ENCODE results near the gene CCDC121.
"Not testable (repeated sequence)": the region's sequence is repeated elsewhere in the genome, so short reads cannot be mapped to it uniquely, and the experiment has no call there.

The CCDC121 gene

GRCh38 chr2:27634291-27634690, 5.5 kb upstream of the CCDC121 start:
- no peak for DNase-seq

- DNase-seq = not testable (repeated sequence)
Measured at GRCh38 chr2:27630257-27630656, 1.4 kb upstream of the CCDC121 start.

DNA sequence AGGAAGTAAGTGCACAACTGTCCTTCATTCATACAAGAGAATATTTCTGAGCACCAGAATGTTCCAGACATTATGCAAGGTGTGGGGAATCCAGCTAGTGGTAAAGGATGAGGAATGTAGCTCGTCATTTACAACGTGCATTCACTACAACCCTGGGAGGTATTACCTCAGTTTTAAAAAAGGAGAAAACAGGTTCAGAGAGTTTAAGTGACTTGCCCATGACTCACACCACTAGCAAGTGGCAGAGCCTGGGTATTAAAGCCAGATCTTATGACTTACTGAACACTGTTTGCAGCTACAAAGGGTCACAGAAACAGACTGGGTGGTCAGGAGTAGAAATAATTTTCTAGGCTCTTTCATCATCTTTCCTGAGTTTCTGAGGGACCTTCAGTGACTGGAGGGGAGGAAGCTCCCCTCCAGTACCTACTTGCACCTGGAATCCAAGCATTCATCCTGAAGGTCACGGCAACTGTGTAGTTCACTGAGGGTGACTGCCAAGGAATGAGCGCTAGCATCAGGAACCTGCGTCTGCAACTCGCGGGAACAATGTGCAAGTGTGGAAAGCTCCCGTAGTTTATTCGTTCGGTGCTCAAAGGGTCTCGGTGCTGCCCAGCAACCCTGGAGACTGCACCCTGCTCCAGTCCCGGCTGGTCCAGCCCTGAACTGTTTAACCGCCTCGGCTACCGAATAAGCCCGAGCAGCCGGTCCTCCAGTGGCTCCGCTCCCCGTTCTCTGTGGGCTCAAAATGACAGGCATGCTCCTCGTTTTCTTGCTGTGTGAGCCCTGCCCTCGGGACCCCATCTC, 647 bp downstream of the CCDC121 start:
- no peak for DNase-seq

- not testable (repeated sequence) for DNase-seq
Measured at GRCh38 chr2:27626921-27627320, 1.9 kb downstream of the CCDC121 start.

GRCh38 chr2:27626323-27626722, 2.5 kb downstream of the CCDC121 start:
- DNase-seq = not testable (repeated sequence)

- DNase-seq = no peak
Measured at GRCh38 chr2:27624943-27625342, 3.9 kb downstream of the CCDC121 start.

DNA sequence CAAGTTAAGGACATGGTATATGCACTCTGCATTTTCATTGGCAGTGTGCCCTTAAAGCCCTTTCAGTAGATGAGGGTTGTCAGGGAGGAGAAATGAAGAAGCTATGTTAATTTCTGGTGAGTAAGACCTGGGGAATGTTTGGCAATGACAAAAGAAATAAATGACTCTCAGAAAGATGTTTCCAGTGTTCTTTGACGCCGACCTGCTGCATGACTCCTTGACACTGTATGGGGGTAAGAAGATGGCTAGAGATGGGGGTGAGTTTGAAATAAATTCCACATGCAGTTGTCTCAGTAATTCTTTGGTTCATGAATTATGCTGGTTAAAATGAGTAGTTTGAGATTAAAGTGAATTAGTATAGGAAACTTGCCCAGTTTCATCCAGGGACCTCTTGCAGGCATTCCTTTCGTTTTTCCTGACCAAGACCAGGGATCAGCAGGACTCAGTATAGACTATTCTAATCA, 5.9 kb downstream of the CCDC121 start:
- no peak for DNase-seq

DNA sequence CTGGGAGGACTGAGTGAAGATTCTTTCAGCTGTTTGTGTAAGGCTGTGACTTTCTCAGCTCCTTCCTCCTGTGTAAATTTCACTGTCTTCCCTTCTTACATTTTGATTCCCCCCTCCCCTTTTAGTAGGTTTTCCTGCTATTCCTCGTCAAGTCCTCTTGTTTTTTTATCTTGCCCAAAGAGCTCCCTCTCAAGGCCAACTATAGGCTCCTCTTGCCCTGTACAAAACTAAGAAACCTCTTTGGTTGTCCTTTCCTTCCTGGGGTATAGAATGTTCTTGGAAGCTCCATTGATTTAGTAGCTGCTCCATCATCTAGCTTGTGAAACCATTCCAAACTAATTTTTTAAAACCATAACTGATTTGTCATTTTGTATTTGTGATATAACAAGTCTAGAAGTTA, 7.3 kb downstream of the CCDC121 start:
- DNase-seq = no peak

DNA sequence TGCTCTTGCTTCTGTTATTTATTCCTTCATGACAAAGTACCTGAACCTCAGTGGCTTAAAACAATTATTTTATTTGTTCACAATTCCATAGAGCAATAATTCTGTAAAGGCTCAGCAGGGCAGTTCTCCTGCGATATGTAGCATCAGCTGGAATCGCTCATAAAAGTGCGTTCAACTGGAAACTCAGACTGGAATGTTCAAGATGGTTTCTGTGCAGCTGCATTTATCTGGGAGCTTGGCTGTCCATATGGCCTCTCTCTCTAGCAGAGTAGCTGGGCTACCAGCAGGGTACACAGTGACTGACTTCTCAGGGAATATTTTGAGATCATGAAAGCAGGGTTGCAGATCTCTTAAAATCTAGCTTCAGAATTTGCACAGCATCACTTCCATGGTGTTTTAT, 13.5 kb downstream of the CCDC121 start:
- no peak for DNase-seq

GRCh38 chr2:27613985-27614384, 14.8 kb downstream of the CCDC121 start:
- DNase-seq = no peak

GRCh38 chr2:27606611-27607010, 22.2 kb downstream of the CCDC121 start:
- no peak for DNase-seq

- no peak for DNase-seq
Measured at GRCh38 chr2:27596627-27597026, 32.2 kb downstream of the CCDC121 start.

DNA sequence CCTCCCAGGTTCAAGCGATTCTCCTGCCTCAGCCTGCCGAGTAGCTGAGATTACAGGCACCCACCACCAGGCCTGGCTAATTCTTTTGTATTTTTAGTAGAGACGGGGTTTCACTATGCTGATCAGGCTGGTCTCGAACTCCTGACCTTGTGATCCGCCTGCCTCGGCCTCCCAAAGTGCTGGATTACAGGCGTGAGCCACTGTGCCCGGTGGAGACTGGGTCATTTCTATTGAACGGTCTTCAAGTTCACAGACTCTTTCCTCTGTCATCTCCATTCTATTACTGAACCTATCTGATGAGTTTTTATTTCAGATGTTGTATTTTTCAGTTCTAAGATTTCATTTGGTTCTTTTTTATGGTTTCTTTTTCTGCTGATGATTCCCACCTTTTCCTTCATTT, 33.4 kb downstream of the CCDC121 start:
- DNase-seq = not testable (repeated sequence)

DNA sequence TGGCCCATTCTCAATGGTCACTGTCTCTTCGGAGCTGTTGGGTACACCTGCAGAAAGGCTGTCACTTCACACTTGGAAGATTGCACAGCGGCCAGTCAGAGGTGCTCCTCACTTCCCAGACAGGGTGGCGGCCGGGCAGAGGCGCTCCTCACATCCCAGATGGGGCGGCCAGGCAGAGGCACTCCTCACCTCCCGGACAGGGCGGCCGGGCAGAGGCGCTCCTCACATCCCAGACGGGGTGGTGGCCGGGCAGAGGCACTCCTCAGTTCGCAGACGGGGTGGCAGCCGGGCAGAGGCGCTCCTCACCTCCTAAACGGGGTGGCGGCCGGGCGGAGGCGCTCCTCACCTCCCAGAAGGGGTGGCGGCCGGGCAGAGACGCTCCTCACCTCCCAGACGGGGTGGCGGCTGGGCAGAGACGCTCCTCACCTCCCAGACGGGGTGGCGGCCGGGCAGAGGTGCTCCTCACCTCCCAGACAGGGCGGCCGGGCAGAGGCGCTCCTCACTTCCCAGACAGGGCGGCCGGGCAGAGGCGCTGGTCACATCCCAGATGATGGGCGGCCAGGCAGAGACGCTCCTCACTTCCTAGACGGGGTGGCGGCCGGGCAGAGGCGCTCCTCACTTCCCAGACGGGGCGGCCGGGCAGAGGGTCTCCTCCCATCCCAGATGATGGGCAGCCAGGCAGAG, 34.6 kb downstream of the CCDC121 start:
- DNase-seq = not testable (repeated sequence)

GRCh38 chr2:27593240-27593639, 35.6 kb downstream of the CCDC121 start:
- no peak for DNase-seq

DNA sequence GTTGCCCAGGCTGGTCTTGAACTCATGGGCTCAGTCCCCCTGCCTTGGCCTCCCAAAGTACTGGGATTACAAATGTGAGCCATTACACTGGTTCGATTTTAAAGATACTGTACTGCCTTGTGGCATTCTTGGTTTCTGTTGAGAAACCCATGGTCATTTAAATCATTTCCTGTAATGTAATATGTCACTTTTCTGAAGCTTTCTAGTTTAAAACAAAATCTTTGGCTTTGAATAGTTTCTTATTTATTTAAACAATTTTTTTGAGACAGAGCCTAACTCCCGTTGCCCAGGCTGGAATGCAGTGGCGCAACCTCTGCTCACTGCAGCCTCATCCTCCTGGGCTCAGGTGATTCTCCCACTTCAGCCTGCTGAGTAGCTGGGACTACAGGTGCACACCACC, 37.1 kb downstream of the CCDC121 start:
- no peak for DNase-seq

DNA sequence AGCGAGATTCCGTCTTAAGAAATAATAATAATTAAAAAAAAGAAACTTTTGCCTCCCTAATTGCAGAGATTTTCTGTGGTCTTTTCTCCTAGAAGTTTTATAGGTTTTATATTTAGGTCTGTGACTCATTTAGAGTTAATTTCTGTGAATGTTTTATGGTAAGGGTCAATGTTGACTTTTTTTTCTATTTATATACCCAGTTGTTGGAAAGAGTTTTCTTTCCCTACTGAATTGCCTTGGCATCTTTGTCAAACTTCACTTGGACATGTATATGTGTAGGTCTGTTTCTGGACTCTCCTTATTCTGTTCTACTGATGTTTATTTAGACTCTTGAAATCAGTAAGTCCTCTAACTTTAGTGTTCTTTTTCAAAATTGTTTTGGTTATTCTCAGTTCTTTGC, 40.5 kb downstream of the CCDC121 start:
- no peak for DNase-seq

- DNase-seq = no peak
Measured at GRCh38 chr2:27587025-27587424, 41.8 kb downstream of the CCDC121 start.

DNA sequence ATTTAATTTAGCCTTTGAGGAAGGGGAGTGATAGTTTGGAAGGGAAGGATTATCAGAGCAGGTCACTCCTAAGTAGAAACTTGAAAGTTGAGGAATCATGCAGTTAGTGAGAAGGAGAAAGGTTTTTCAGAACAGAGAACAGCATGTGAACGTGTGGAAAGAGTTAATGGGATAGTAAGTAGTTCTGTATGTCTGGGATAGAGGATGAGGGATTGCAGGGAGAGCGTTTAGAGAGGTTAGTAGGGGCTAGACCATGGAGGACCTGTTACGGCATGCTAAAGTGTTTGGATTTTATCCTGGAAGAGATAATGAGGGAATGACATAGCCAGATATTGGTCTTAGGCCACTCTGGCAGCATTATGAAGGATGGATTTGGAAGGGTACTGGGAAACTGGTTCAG, 44.2 kb downstream of the CCDC121 start:
- DNase-seq = no peak

DNA sequence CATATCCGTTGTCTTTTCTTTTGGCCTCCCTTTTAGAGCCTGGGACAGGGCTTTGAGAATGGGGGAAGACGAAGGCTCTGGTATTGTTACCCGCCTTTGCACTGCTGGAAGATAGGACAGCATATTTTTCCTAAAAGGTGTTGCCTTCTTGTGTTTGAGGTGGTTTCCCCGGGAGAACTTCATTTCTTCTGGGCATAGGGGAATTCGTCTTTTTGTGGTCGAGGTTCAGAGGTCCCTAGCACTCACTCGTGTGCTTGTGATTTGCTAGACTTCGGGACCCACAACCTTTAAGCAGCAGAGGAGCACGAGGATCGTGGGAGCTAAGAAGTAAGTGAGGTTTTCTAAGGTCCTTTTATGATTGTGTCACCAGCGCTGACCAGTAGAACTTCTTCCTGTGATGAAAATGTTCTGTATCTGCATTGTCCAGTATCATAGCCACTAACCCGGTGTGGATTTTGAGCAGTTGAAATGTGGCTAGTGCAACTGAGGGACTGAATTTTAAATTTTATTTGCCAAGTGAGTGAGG, 45.4 kb downstream of the CCDC121 start:
- DNase-seq = no peak

DNA sequence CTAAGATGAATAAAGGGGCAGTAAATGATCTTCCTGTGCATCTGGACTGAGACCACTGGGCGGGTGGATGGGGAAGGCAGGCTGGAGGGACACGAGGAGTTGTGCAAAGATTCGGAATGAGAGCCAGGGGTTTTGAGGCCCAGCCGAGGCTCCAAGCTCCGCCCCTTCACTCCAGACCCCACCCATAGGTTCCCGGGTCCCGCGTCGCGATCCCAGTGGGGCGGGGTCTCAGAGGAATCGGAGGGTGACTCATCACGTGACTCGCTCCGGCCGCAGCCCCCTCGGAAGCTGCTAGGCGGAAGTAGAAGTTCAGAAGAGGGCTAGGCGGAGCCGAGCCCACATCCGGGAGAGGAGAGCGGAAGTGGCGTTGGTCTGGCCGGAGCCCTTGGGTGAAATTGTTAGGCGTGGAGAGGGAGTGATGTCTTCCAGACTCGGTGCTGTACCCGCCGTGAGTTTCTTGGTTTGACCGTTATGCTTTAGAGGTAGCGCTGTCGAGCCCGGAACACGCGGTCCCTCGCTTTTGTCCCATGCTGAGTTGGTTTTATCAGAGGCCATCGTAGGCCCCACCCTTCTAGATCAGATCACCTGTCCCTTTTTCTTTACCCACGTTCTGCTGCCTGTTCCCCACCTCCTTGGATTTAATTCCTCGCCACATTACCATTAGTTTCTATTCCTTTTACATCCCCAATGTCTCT, 46.0 kb downstream of the CCDC121 start, which contains the start of gene ZNF512:
TSS of gene ZNF512 (plus strand) at position 348 of the 695 bp plus-strand sequence. CDS start at position 419, 71 bp downstream.
- peak; percentile 50 to 69 (median 64) for DNase-seq

- DNase-seq = no peak
Measured at GRCh38 chr2:27582129-27582694, 46.6 kb downstream of the CCDC121 start.

Data from activated CD4-positive, CD25-positive, alpha-beta regulatory T cell (primary cell).